H9 (cell line): ENCODE measurements around the gene ACTN1. TPM values are rescaled to one million over a fixed set of nuclear protein-coding genes. Genes with fewer than 3 reads are reported as not detected.

ENCODE experiments used
- DNase-seq: peaks from one replicate; pipeline ENCODE4 v3.0.0-alpha.2; 2017
- H2AFZ ChIP-seq: one replicate; pipeline ENCODE4 v1.6.1; 2013; ENCODE audit warnings: mild to moderate bottlenecking, low read length, control low read depth, moderate library complexity
- H2AK5ac ChIP-seq: 2 replicates; pipeline ENCODE4 v1.6.1; 2013; ENCODE audit warnings: low read length, control low read depth, mixed read lengths; ENCODE audit not compliant: insufficient read length
- H2BK120ac ChIP-seq: one replicate; pipeline ENCODE4 v1.6.1; 2013; ENCODE audit warnings: low read depth, mild to moderate bottlenecking, low read length, control low read depth, inconsistent platforms; ENCODE audit not compliant: poor library complexity, severe bottlenecking
- H2BK12ac ChIP-seq: 2 replicates; pipeline ENCODE4 v1.6.1; 2013; ENCODE audit warnings: low read length, control low read depth, mixed read lengths, low read depth; ENCODE audit not compliant: insufficient read length
- H2BK15ac ChIP-seq: 2 replicates; pipeline ENCODE4 v1.6.1; 2013; ENCODE audit warnings: low read depth, low read length, control low read depth
- H2BK20ac ChIP-seq: one replicate; pipeline ENCODE4 v1.6.1; 2013; ENCODE audit warnings: low read depth, mild to moderate bottlenecking, low read length, control low read depth, inconsistent platforms; ENCODE audit not compliant: poor library complexity, severe bottlenecking
- H2BK5ac ChIP-seq: 2 replicates; pipeline ENCODE4 v1.6.1; 2013; ENCODE audit warnings: low read length, control low read depth, mixed read lengths; ENCODE audit not compliant: insufficient read length
- H3K14ac ChIP-seq: 2 replicates; pipeline ENCODE4 v1.6.1; 2013; ENCODE audit warnings: low read length, control low read depth; ENCODE audit not compliant: insufficient read depth
- H3K18ac ChIP-seq: 2 replicates; pipeline ENCODE4 v1.6.1; 2013; ENCODE audit warnings: low read depth, mild to moderate bottlenecking, mixed read lengths, low read length, control low read depth; ENCODE audit not compliant: insufficient read length
- H3K23ac ChIP-seq: 2 replicates; pipeline ENCODE4 v1.6.1; 2013; ENCODE audit warnings: low read length, control low read depth, mixed read lengths, low read depth; ENCODE audit not compliant: insufficient read length
- H3K23me2 ChIP-seq: 2 replicates; pipeline ENCODE4 v1.6.1; 2013; ENCODE audit warnings: low read depth, mild to moderate bottlenecking, mixed read lengths, low read length, control low read depth; ENCODE audit not compliant: insufficient read length, poor library complexity, severe bottlenecking
- H3K27ac ChIP-seq: 2 replicates; pipeline ENCODE4 v1.5.1; 2013; ENCODE audit warnings: low read length, control low read depth, mixed read lengths, low read depth; ENCODE audit not compliant: insufficient read length
- H3K27me3 ChIP-seq: 2 replicates; pipeline ENCODE4 v1.6.1; 2013; ENCODE audit warnings: low read length, control low read depth, inconsistent platforms; ENCODE audit not compliant: insufficient read depth
- H3K4ac ChIP-seq: 2 replicates; pipeline ENCODE4 v1.6.1; 2013; ENCODE audit warnings: low read depth, mild to moderate bottlenecking, control low read depth, inconsistent platforms, low read length, moderate library complexity
- H3K4me1 ChIP-seq: 2 replicates; pipeline ENCODE4 v1.6.1; 2013; ENCODE audit warnings: low read length, control low read depth, inconsistent platforms; ENCODE audit not compliant: insufficient read depth
- H3K4me2 ChIP-seq: 2 replicates; pipeline ENCODE4 v1.6.1; 2013; ENCODE audit warnings: low read length, control low read depth, mixed read lengths; ENCODE audit not compliant: insufficient read length, insufficient read depth
- H3K56ac ChIP-seq: 2 replicates; pipeline ENCODE4 v1.6.1; 2013; ENCODE audit warnings: low read depth, mild to moderate bottlenecking, mixed read lengths, low read length, control low read depth; ENCODE audit not compliant: insufficient read length
- H3K79me1 ChIP-seq: 2 replicates; pipeline ENCODE4 v1.6.1; 2013; ENCODE audit warnings: low read depth, mild to moderate bottlenecking, moderate library complexity, low read length, control low read depth, inconsistent platforms; ENCODE audit not compliant: insufficient read depth, poor library complexity, severe bottlenecking
- H3K79me2 ChIP-seq: 2 replicates; pipeline ENCODE4 v1.6.1; 2013; ENCODE audit warnings: low read length, control low read depth, inconsistent platforms; ENCODE audit not compliant: insufficient read depth
- H3K9ac ChIP-seq: 2 replicates; pipeline ENCODE4 v1.6.1; 2013; ENCODE audit warnings: low read length, control low read depth, mixed read lengths; ENCODE audit not compliant: insufficient read length; ENCODE audit errors: extremely low read depth
- H3K9me3 ChIP-seq: one replicate; pipeline ENCODE4 v1.6.1; 2013; ENCODE audit warnings: low read depth, low read length, inconsistent platforms; ENCODE audit not compliant: control insufficient read depth
- H3T11ph ChIP-seq: one replicate; pipeline ENCODE4 v1.6.1; 2013; ENCODE audit warnings: mild to moderate bottlenecking, low read length, control low read depth, inconsistent platforms
- H4K20me1 ChIP-seq: one replicate; pipeline ENCODE4 v1.6.1; 2013; ENCODE audit not compliant: control insufficient read depth, insufficient read length, insufficient read depth
- H4K5ac ChIP-seq: 2 replicates; pipeline ENCODE4 v1.6.1; 2013; ENCODE audit warnings: low read depth, mild to moderate bottlenecking, mixed read lengths, low read length, control low read depth; ENCODE audit not compliant: insufficient read length
- H4K8ac ChIP-seq: replicated peaks from 2 replicates; pipeline ENCODE4 v1.6.1; 2013; ENCODE audit warnings: low read length, control low read depth, mixed read lengths, low read depth; ENCODE audit not compliant: insufficient read length
- H4K91ac ChIP-seq: 2 replicates; pipeline ENCODE4 v1.6.1; 2013; ENCODE audit warnings: low read depth, mild to moderate bottlenecking, moderate library complexity, mixed read lengths, low read length, control low read depth; ENCODE audit not compliant: insufficient read length
- H3K27ac Mint-ChIP-seq, 3 experiments: 2 replicates in 2 of 3; 3 replicates in 1 of 3; pipeline ENCODE4 v1.8.0; 2020 to 2021; ENCODE audit warnings: mixed read lengths in 3 of 3, mild to moderate bottlenecking in 1 of 3, moderate library complexity in 1 of 3
- H3K27me3 Mint-ChIP-seq: 2 replicates; pipeline ENCODE4 v1.8.0; 2021; ENCODE audit warnings: low read depth, mild to moderate bottlenecking, moderate library complexity, mixed read lengths
- H3K36me3 Mint-ChIP-seq, 3 experiments: 2 replicates in 2 of 3; 3 replicates in 1 of 3; pipeline ENCODE4 v1.8.0; 2020 to 2021; ENCODE audit warnings: low read depth in 3 of 3, mixed read lengths in 3 of 3; ENCODE audit not compliant: insufficient read depth in 1 of 3
- H3K4me1 Mint-ChIP-seq, 2 experiments: 2 replicates each; pipeline ENCODE4 v1.8.0; 2020; ENCODE audit warnings: mixed read lengths in 2 of 2
- H3K4me3 Mint-ChIP-seq, 2 experiments: 2 replicates in 1 of 2; 3 replicates in 1 of 2; pipeline ENCODE4 v1.8.0; 2020 to 2021; ENCODE audit warnings: mild to moderate bottlenecking in 2 of 2, mixed read lengths in 2 of 2, moderate library complexity in 1 of 2
- H3K9me3 Mint-ChIP-seq, 2 experiments: 2 replicates in 1 of 2; 3 replicates in 1 of 2; pipeline ENCODE4 v1.8.0; 2020; ENCODE audit warnings: mild to moderate bottlenecking in 2 of 2, mixed read lengths in 2 of 2, moderate library complexity in 1 of 2
- WGBS: extraction: QIAGEN DNeasy Blood & Tissue Kit; methylation state at CpG from one replicate; pipeline ENCODE4 v1.1.7; 2013; ENCODE audit warnings: missing lambda C conversion rate, low lambda C conversion rate, mixed read lengths; ENCODE audit not compliant: insufficient read length; ENCODE audit errors: extremely low coverage; 5-methylcytosine and 5-hydroxymethylcytosine counted together
- total RNA-seq: library from RNA; stranded (reverse); gene quantifications from 2 replicates; pipeline ENCODE4 v1.2.1, GENCODE V29; 2021
- TF ChIP-seq, protein P1 (sequence below): fragments of 200-600 bp; sonication (generic); conservative IDR thresholded peaks from 3 replicates; pipeline ENCODE4 v1.8.0; 2021; ENCODE audit warnings: antibody characterized with exemption, mild to moderate bottlenecking

ACTN1 gene
- total RNA-seq, 1 experiment from 2014 or later = 219 TPM

DNA sequence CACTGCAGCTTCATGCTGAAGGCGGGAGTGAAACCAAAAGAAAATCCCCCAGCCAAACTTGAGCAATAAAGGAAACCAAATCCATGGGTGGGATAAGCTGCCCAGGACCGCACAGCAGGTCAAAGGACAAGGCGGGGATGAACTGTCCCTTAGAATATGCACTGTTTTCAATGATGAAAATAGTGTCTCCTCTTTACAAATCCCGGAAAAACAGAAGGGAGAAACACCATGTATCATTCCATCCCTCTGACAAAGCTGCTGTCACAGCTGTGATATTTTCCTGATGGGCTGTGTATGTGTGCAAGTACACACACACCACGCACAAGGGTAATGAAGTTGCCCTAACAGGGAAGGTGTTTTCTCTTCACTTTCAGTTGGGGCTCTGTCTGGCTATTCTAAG is 70.3 kb downstream of the ACTN1 start:
- H3K79me1 ChIP-seq = no peaks in the 10 kb centered on the region
- TF ChIP-seq, protein P1, sequence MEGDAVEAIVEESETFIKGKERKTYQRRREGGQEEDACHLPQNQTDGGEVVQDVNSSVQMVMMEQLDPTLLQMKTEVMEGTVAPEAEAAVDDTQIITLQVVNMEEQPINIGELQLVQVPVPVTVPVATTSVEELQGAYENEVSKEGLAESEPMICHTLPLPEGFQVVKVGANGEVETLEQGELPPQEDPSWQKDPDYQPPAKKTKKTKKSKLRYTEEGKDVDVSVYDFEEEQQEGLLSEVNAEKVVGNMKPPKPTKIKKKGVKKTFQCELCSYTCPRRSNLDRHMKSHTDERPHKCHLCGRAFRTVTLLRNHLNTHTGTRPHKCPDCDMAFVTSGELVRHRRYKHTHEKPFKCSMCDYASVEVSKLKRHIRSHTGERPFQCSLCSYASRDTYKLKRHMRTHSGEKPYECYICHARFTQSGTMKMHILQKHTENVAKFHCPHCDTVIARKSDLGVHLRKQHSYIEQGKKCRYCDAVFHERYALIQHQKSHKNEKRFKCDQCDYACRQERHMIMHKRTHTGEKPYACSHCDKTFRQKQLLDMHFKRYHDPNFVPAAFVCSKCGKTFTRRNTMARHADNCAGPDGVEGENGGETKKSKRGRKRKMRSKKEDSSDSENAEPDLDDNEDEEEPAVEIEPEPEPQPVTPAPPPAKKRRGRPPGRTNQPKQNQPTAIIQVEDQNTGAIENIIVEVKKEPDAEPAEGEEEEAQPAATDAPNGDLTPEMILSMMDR = no peak
- no peaks in the 10 kb centered on the region for H3K4me1 ChIP-seq
- no peak overlapping the region for H4K8ac ChIP-seq
- H3K4ac ChIP-seq = no peak overlapping the region
- H3K4me2 ChIP-seq = no peak overlapping the region
- no peak overlapping the region for H3K18ac ChIP-seq
- H2BK12ac ChIP-seq = no peak overlapping the region
- no peaks in the 10 kb centered on the region for H3K23me2 ChIP-seq
- Mint-ChIP-seq H3K9me3 (no peaks in the 10 kb centered on the region), H3K27ac (peak overlapping the region in 1 of 3 experiments; percentile 44; a peak in 2 of 7 replicates), H3K27me3 (no peaks in the 10 kb centered on the region), H3K36me3 (peaks cover 38 to 83% (median 75%) of the 10 kb centered on the region in 3 experiments), H3K4me1 (peaks cover 4 to 5% of the 10 kb centered on the region in 2 experiments; a peak in 3 of 4 replicates), H3K4me3 (no peak overlapping the region)
- H2BK5ac ChIP-seq = no peak overlapping the region
- no peaks in the 10 kb centered on the region for H4K20me1 ChIP-seq
- H3K23ac ChIP-seq = no peak overlapping the region
- no peak overlapping the region for H3K14ac ChIP-seq
- no peak overlapping the region for H3T11ph ChIP-seq
- H2BK120ac ChIP-seq = no peak overlapping the region
- DNase-seq = no peak
- H3K27me3 ChIP-seq = no peaks in the 10 kb centered on the region
- H2BK20ac ChIP-seq = no peak overlapping the region
- H3K9me3 ChIP-seq = no peaks in the 10 kb centered on the region
- H2AFZ ChIP-seq = no peak overlapping the region
- H4K91ac ChIP-seq = no peak overlapping the region
- WGBS = no CpG with 5 or more reads among the region's 5 CpGs
- H3K9ac ChIP-seq = no peak overlapping the region
- H4K5ac ChIP-seq = no peak overlapping the region
- H2BK15ac ChIP-seq = no peak overlapping the region
- no peak overlapping the region for H3K56ac ChIP-seq
- no peak overlapping the region for H3K27ac ChIP-seq
- no peak overlapping the region for H2AK5ac ChIP-seq
- no peaks in the 10 kb centered on the region for H3K79me2 ChIP-seq
